Loucy (cell line): Measurements from ENCODE around the gene MYO1H.

Experiments used
- H2AFZ ChIP-seq: fragments of 200-600 bp; sonication (generic); 2 replicates; pipeline ENCODE4 v1.6.0; 2016; ENCODE audit warnings: antibody characterized with exemption, mild to moderate bottlenecking, low read length, moderate library complexity
- H3F3A ChIP-seq: fragments of 200-600 bp; 2 replicates; pipeline ENCODE4 v1.6.0; 2016; ENCODE audit warnings: antibody characterized with exemption, low read depth, mild to moderate bottlenecking
- H3K27me3 ChIP-seq: fragments of 200-600 bp; sonication (generic); 2 replicates; pipeline ENCODE4 v1.6.1; 2014; ENCODE audit warnings: low read length, mild to moderate bottlenecking; ENCODE audit not compliant: insufficient read depth, poor library complexity, severe bottlenecking
- H3K36me3 ChIP-seq: fragments of 200-600 bp; sonication (generic); 2 replicates; pipeline ENCODE4 v1.6.1; 2016; ENCODE audit warnings: low read length; ENCODE audit not compliant: insufficient read depth
- H3K4me1 ChIP-seq: fragments of 200-600 bp; sonication (generic); 2 replicates; pipeline ENCODE4 v1.5.1; 2014; ENCODE audit warnings: low read length, mild to moderate bottlenecking; ENCODE audit not compliant: insufficient read depth, poor library complexity, severe bottlenecking
- H3K4me2 ChIP-seq: fragments of 200-600 bp; sonication (generic); 2 replicates; pipeline ENCODE4 v1.6.0; 2014; ENCODE audit warnings: antibody characterized with exemption, low read length, low read depth, mild to moderate bottlenecking; ENCODE audit not compliant: poor library complexity, severe bottlenecking
- H3K4me3 ChIP-seq: fragments of 200-600 bp; sonication (generic); 2 replicates; pipeline ENCODE4 v1.5.1; 2014; ENCODE audit warnings: low read length, mild to moderate bottlenecking, mixed read lengths; ENCODE audit not compliant: poor library complexity, severe bottlenecking
- H3K79me2 ChIP-seq: fragments of 200-600 bp; sonication (generic); 2 replicates; pipeline ENCODE4 v1.6.1; 2014; ENCODE audit warnings: low read length; ENCODE audit not compliant: insufficient read depth
- H3K9ac ChIP-seq: fragments of 200-600 bp; sonication (generic); 2 replicates; pipeline ENCODE4 v1.6.0; 2014; ENCODE audit warnings: mild to moderate bottlenecking, low read depth, low read length, moderate library complexity; ENCODE audit not compliant: poor library complexity, severe bottlenecking
- H3K9me2 ChIP-seq: fragments of 200-600 bp; sonication (generic); replicated peaks from 2 replicates; pipeline ENCODE4 v1.6.1; 2016; ENCODE audit warnings: low read depth, low read length, mixed read lengths
- H3K9me3 ChIP-seq: fragments of 200-600 bp; sonication (generic); 2 replicates; pipeline ENCODE4 v1.6.1; 2014; ENCODE audit warnings: mild to moderate bottlenecking, antibody characterized with exemption, low read length, low read depth; ENCODE audit not compliant: insufficient read depth
- H4K20me1 ChIP-seq: fragments of 200-600 bp; sonication (generic); 2 replicates; pipeline ENCODE4 v1.6.0; 2014; ENCODE audit warnings: antibody characterized with exemption, low read length, mild to moderate bottlenecking; ENCODE audit not compliant: insufficient read depth, poor library complexity, severe bottlenecking
- CTCF ChIP-seq: fragments of 200-600 bp; sonication (generic); conservative IDR thresholded peaks from 2 replicates; pipeline ENCODE4 v1.5.1; 2014; ENCODE audit warnings: mild to moderate bottlenecking, antibody characterized with exemption, low read length
- EZH2phosphoT487 ChIP-seq: fragments of 200-600 bp; IDR thresholded peaks from 2 replicates; pipeline ENCODE4 v1.6.1; 2018; ENCODE audit warnings: antibody characterized with exemption, mild to moderate bottlenecking, moderate library complexity, borderline replicate concordance

Gene MYO1H

DNA sequence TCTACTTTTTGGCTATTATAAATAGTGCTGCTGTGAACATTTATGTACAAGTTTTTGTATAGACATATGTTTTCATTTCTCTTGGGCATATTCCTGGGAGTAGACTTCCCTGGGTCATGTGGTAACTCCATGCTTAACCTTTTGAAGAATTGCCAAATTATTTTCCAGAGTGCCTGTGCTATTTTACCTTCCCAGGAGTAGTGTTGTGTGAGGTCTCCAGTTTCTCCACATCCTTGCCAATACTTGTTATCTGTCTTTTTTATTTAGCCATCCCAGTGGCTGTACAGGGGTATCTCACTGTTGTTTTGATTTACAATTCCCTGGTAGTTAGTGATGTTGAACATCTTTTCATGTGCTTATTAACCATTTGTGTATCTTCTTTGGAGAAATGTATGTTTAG is 148.6 kb downstream of the MYO1H start:
- Histone ChIP-seq H3K9me3 (no peaks in the 10 kb centered on the region), H3K36me3 (peaks cover under 1% of the 10 kb centered on the region; the same call in 1 of the 2 replicates), H3K9me2 (no peaks in the 10 kb centered on the region), H3K4me3 (no peak overlapping the region), H3K4me1 (no peaks in the 10 kb centered on the region), H3F3A (no peaks in the 10 kb centered on the region), H3K27me3 (no peaks in the 10 kb centered on the region), H4K20me1 (no peaks in the 10 kb centered on the region), H3K79me2 (no peaks in the 10 kb centered on the region), H3K9ac (no peak overlapping the region), H2AFZ (no peak overlapping the region), H3K4me2 (no peak overlapping the region)
- no peak for TF ChIP-seq EZH2phosphoT487
- no peak for TF ChIP-seq CTCF

DNA sequence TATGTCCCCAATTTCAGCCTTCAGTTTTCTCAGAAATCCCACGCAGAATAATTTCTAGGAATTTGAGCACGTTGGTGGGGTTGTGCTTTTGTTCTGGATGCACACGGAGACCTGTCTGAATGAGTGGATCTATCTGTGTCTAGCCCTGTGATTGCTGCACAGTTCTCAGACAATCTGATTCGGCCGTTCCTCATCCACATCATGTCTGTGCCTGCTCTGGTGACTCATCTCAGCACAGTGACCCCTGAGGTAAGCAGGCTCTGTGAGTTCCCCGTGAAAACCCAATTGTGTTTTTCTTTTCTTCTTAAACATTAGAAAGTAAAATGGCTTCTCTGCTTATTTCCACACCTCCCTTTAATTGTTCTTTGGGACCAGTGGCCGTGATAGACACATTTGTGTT is 150.0 kb downstream of the MYO1H start:
- Histone ChIP-seq H2AFZ (no peak overlapping the region), H3F3A (no peaks in the 10 kb centered on the region), H3K9me3 (no peaks in the 10 kb centered on the region), H3K4me1 (no peaks in the 10 kb centered on the region), H3K9me2 (no peaks in the 10 kb centered on the region), H3K4me2 (no peak overlapping the region), H3K4me3 (no peak overlapping the region), H3K9ac (no peak overlapping the region), H4K20me1 (no peaks in the 10 kb centered on the region), H3K79me2 (no peaks in the 10 kb centered on the region), H3K27me3 (no peaks in the 10 kb centered on the region), H3K36me3 (peaks cover 10% of the 10 kb centered on the region; the same call in 1 of the 2 replicates)
- TF ChIP-seq CTCF (no peak), EZH2phosphoT487 (no peak)
